ENCODE results near the gene CNNM3.

CNNM3 gene

DNA sequence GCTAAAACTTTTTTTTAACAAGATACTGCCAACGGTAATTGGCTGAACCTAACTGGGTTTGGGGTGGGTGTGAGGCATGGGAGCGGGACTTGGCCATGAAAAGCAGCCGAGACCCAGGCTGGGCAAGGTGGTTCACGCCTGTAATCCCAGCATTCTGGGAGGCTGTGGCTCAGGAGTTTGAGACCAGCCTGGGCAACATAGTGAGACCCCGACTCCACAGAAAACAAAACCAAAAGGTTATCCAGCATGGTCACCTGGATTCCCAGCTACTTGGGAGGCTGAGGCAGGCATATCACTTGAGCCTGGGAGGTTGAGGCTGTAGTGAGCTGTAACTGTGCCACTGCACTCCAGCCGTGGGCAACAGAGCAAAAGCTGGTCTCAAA is 64.8 kb downstream of the CNNM3 start:
- no peak for DNase-seq

DNA sequence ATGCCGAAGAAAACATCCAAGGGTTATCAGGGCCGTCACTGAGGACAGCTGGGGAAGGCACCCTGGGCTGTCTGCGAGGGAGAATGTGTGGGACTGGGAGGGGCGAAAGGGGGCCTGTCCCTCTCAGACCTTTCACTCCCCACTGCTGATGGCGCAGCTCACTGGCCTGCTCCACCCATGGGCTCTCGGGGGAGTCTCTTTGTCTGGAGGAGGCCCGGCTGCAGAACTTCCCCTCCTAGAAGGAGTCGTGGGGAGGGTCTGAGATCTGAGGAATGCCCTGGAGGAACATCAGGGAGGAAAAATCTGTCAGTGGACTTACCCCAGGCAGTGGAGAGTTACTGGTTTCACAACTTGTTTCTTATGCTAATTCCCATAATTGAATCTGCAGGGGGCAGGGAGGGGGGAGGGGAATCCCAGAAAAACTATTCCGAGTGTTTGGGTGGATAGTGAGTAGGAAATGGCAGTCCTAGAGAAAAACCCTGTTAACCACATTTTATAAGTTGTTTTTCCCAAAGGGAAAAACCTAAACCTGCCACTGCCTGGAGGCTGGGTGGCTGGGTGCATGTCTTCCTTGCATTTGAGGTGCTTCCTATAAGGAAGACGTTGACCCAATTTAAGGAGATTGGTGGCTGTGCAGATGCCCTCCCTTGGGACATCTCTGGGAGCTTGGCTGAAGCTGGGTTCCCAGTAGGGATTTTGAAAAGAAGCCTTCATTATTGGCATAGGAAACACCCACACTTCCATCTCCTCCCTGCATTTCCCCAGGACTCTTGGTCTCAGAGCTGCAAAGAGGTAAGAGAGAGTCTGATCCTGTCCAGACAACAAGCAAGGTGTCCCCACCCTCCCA is 65.5 kb downstream of the CNNM3 start:
- DNase-seq: no peak

- DNase-seq: no peak
These were observed 66.2 kb downstream of the CNNM3 start for GRCh38 chr2:96882230-96882629.

DNA sequence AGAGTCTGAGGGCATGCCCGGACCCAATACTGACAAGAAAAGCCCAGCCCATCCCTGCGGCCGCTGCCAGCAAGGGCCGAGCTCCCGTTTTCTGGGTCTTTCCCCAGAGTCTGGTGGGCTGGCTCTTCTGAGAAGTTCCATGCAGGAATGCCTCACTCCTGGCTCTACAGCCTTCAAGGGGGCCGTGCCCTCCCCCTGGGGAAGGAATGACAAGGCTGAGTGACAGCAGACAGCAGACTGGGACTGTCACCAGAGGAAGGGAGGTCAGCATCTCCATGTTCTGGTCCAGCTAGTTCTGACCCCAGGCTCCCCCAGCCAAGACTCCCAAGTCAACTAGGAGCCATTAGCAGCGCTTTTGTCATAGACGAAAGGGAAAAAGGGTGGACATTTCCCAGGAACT is 66.8 kb downstream of the CNNM3 start:
- DNase-seq: no peak

GRCh38 chr2:96883306-96883705 is 67.2 kb downstream of the CNNM3 start:
- no peak for DNase-seq
